HS-27A (cell line): ENCODE data around the gene ZNF480.
"Not testable (repeated sequence)": the region's sequence is repeated elsewhere in the genome, so short reads cannot be mapped to it uniquely, and the experiment has no call there.

Experiments
- DNase-seq: peaks from one replicate; pipeline ENCODE4 v3.0.0-alpha.2; 2012; ENCODE audit warnings: low read depth, missing footprints

The ZNF480 gene

GRCh38 chr19:52296773-52297600 is at the start of gene ZNF480:
TSS of gene ZNF480 (plus strand) at chr19:52297169. CDS start at chr19:52300413, 3,244 bp downstream.
- peak; percentile 38 for DNase-seq

- peak; percentile 17 for DNase-seq
Measured at GRCh38 chr19:52248241-52248640, 48.7 kb upstream of the ZNF480 start.

- DNase-seq: no peak
Measured at GRCh38 chr19:52258426-52258825, 38.5 kb upstream of the ZNF480 start.

GRCh38 chr19:52265556-52265955 is 31.4 kb upstream of the ZNF480 start:
- DNase-seq: not testable (repeated sequence)

DNA sequence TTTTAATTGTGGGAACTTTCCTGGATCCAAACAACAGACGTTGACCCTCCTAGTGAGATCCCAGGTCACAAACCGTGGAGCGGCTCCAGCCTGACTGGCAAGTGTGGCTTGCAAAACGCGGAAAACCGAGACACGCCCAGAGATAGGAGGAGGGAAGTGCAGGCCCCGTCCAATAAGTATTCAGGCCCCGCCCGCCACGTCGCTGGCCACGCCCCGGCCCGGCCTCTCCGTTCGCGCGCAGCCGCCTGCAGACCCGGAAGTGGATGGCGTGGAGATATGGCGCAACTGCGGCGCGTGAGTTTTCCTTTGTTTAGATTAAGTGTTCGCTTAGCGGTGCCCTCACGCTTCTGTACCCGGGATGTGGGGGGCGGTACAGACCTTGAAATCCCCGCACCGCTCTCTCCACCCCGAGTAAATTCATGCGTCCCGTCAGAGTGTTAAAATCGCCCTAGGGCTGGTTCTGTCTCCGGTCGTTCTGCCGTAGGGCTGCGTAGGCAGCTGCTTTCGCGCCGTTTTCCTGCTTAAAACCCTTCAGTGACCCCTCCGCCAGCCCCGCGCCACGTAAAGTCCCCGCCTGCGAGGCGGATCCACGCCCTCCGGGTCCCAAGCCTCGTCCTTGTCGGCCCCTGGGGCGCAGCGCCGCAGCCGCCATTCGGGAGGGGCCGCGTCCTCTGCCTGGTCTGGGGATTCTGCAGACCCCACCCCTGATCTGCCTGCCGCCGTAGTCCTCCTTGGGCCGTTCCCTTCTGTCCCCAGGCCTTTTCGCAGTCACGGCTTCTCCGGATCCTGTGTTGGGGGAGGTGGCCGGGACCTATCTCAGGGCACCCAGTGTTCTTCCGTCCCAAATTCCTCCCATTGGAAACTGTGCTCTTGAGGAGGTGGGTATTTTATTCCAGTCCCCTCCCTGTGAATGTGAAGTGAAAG is 27.4 kb upstream of the ZNF480 start, which contains the start of gene ZNF766:
TSS of gene ZNF766 (plus strand) at position 250 of the 924 bp plus-strand sequence. CDS start at position 277, 27 bp downstream.
- DNase-seq: peak; percentile 84

DNA sequence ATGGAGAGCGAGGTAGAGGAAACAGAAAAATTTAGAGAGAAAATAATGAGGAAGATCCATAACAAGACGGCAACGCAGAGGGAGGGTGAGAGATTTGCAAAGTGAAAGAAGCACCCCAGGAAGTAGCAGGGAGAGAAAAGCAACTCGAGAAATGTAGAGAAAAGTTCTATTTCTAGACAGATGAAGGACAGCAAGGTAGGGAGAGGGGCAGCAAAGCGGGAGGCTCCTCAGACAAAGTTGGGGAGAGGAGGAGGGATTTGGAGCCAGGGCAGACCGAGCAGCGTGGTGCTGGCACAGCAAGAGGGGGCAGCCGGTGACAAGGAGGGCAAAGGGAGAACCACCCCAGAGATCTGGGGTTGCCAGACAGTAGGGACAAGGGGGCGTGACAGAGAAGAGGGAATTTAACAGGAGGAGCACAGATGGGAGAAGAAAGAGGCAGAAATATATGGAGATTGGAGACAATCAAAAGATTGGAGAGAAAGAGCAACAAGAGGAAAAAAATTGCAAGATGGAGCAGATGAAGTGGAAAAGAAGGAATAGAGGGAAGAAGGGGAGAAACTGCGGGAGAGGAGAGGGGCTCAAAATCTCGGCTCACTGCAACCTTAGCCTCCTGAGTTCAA is 26.6 kb upstream of the ZNF480 start:
- DNase-seq: no peak

DNA sequence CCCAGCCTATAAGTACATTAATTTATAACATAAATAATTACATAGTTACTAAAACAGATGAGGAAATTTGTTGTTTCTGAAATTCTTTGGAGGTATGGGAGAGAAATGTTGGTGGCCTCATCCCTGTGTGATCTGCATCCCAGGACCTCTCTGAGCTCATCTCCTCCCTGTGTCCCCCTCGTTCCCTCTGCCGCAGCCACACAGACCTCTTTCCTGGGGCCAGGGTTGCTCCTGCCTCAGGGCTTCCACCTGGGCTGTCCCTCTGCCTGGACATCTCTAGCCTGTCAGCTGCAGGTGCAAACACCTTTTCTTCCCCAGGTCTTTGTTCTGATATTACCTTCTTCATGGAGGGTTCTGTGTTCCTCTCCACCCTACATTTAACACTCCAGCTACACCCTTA is 23.7 kb upstream of the ZNF480 start:
- DNase-seq: no peak

- DNase-seq: no peak
Measured at GRCh38 chr19:52274191-52274590, 22.8 kb upstream of the ZNF480 start.

DNA sequence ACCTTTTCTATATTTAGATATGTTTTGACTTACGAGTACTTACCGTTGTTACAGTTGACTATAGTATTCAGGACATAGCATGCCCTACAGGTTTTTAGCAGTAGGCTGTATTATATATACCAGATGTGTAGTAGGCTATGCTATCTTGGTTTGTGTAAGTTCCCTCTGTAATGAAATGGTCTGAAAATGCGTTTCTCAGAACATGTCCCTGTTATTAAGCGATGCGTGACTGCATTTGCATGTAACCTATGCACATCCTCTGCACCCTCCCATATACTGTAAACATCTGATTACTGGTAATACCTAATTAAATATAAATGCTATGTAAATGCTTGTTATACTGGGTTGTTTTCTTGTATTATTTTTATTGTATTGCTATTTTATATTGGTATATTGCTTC is 21.0 kb upstream of the ZNF480 start:
- no peak for DNase-seq

- DNase-seq: no peak
Measured at GRCh38 chr19:52277471-52277870, 19.5 kb upstream of the ZNF480 start.

DNA sequence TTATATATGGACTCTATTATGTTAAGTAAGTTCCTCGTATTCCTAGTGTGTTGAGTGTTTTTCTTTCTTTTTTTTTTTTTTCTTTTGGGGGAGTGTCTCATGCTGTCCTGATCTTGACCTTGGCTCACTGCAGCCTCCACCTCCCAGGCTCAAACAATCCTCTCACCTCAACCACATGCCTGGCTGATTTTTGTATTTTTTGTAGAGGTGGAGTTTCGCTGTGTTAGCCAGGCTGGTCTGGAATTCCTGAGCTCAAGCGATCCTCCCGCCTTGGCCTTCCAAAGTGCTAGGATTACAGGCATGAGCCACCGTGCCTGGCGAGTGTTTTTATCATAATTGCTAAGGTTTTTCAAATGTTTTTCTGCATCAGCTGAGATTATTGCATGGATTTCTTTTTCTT is 10.7 kb upstream of the ZNF480 start:
- DNase-seq: no peak

GRCh38 chr19:52291781-52292180 is 5.2 kb upstream of the ZNF480 start:
- DNase-seq: no peak

DNA sequence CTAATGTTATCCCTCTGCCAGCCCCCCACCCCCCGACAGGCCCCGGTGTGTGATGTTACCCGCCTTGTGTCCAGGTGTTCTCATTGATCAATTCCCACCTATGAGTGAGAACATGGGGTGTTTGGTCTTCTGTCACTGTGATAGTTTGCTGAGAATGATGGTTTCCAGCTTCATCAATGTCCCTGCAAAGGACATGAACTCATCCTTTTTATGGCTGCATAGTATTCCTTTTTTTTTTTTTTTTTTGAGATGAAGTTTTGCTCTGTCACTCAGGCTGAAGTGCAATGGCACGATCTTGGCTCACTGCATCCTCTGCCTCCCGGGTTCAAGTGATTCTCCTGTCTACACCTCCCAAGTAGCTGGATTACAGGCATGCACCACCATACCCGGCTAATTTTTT is 4.0 kb upstream of the ZNF480 start:
- DNase-seq: not testable (repeated sequence)

- DNase-seq: no peak
Measured at GRCh38 chr19:52296400-52296772, 583 bp upstream of the ZNF480 start.

GRCh38 chr19:52297601-52298364 is 814 bp downstream of the ZNF480 start:
- no peak for DNase-seq

- peak; percentile 1 for DNase-seq
Measured at GRCh38 chr19:52307275-52307674, 10.3 kb downstream of the ZNF480 start.

- DNase-seq: no peak
Measured at GRCh38 chr19:52322429-52322828, 25.5 kb downstream of the ZNF480 start.

- DNase-seq: no peak
Measured at GRCh38 chr19:52331757-52332156, 34.8 kb downstream of the ZNF480 start.

- DNase-seq: no peak
Measured at GRCh38 chr19:52335768-52336116, 38.8 kb downstream of the ZNF480 start.

- no peak for DNase-seq
Measured at GRCh38 chr19:52336117-52336790, 39.3 kb downstream of the ZNF480 start, which contains the start of gene ZNF610. TSS of gene ZNF610 (plus strand) at chr19:52336243. CDS start at chr19:52349173, 12,930 bp downstream.

DNA sequence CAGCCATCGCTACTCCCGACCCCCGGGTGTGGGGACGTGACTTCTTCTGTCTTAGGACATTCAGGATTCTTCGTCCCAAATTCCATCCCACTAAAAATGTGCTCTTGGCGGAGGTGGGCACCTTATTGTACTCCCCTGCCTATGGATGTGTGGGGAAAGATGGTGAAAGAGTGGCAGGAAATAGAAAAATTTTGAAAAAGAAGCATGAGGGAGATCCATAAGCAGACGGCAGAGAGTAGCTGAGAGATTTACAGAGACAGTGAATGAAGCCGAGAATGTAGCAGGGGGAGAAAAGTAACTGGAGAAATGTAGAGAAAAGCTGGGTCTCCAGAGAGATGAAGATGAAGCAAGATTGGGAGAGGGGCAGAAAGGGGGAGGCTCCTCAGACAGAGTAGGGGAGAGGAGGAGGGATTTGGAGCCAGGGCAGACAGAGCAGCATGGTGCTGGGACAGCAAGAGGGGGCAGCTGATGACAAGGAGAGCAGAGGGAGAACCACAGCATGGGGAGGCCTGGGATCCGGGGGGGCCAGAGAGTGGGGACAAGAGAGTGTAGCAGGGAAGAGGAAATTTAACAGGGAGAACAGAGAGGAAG is 39.9 kb downstream of the ZNF480 start:
- no peak for DNase-seq
